Natural killer cell (primary cell): Measurements from ENCODE around the gene SIPA1. TPM values are rescaled to one million over a fixed set of nuclear protein-coding genes. Genes with fewer than 3 reads are reported as not detected.
A peak's percentile ranks its signal among the peaks of the same experiment; 100 is the strongest.

ENCODE experiments used
- ATAC-seq, 3 donors: fragments of 150-1000 bp in 2 of 3; fragments of 200-7000 bp in 1 of 3; cut with Tn5 transposase; 1 replicate in 1 of 3; 2 replicates in 2 of 3; pipeline ENCODE4 v1.10.0; 2021; ENCODE audit warnings: mild to moderate bottlenecking in 2 of 3, moderate library complexity in 2 of 3
- DNase-seq, 2 donors: peaks; one replicate each; pipeline versions ENCODE4 v3.0.0 to v3.0.0-alpha.2; 2013 to 2021; ENCODE audit warnings: mixed read lengths in 1 of 2
- H3K27ac ChIP-seq: one replicate; pipeline ENCODE4 v1.5.1; 2013; ENCODE audit warnings: mild to moderate bottlenecking, low read length
- H3K27me3 ChIP-seq: one replicate; pipeline ENCODE4 v1.6.1; 2013; ENCODE audit warnings: low read length; ENCODE audit not compliant: control insufficient read depth, insufficient read depth
- H3K36me3 ChIP-seq: one replicate; pipeline ENCODE4 v1.6.1; 2013; ENCODE audit warnings: low read length; ENCODE audit not compliant: control insufficient read depth, insufficient read depth
- H3K4me1 ChIP-seq: one replicate; pipeline ENCODE4 v1.6.1; 2013; ENCODE audit warnings: low read length; ENCODE audit not compliant: control insufficient read depth, insufficient read depth
- H3K4me3 ChIP-seq: one replicate; pipeline ENCODE4 v1.5.1; 2013; ENCODE audit warnings: low read length
- H3K9me3 ChIP-seq: one replicate; pipeline ENCODE4 v1.6.1; 2013; ENCODE audit warnings: low read length; ENCODE audit not compliant: control insufficient read depth, insufficient read depth
- H3K27ac Mint-ChIP-seq, 2 donors: one replicate each; pipeline ENCODE4 v1.8.0; 2022; ENCODE audit warnings: mild to moderate bottlenecking in 2 of 2, mixed read lengths in 2 of 2, moderate library complexity in 1 of 2
- H3K27me3 Mint-ChIP-seq, 2 donors: one replicate each; pipeline ENCODE4 v1.8.0; 2022; ENCODE audit warnings: low read depth in 2 of 2, mixed read lengths in 2 of 2
- H3K36me3 Mint-ChIP-seq: one replicate; pipeline ENCODE4 v1.8.0; 2022; ENCODE audit warnings: mixed read lengths
- H3K4me1 Mint-ChIP-seq, 2 donors: one replicate each; pipeline ENCODE4 v1.8.0; 2022; ENCODE audit warnings: mixed read lengths in 2 of 2
- H3K4me3 Mint-ChIP-seq: one replicate; pipeline ENCODE4 v1.8.0; 2022; ENCODE audit warnings: mild to moderate bottlenecking, moderate library complexity, mixed read lengths
- H3K9me3 Mint-ChIP-seq, 2 donors: one replicate each; pipeline ENCODE4 v1.8.0; 2022; ENCODE audit warnings: mixed read lengths in 2 of 2
- CTCF ChIP-seq: fragments of 200-600 bp; IDR thresholded peaks from one replicate; pipeline ENCODE4 v1.8.0; 2022; ENCODE audit warnings: antibody characterized with exemption
- WGBS: methylation state at CpG from one replicate; pipeline ENCODE4 v1.1.7; 2013; ENCODE audit warnings: missing lambda C conversion rate; ENCODE audit not compliant: insufficient coverage; 5-methylcytosine and 5-hydroxymethylcytosine counted together
- intact Hi-C: fragments of 100-400 bp; cut with micrococcal nuclease; formaldehyde crosslinking; loops from one replicate; pipeline ENCODE4 v1.14.2; 2022
- total RNA-seq, 4 donors: library from RNA; stranded (reverse); fragments of 120-200 nt in 1 of 4; gene quantifications; one replicate each; pipeline versions ENCODE4 v1.2.3 to v1.2.4, GENCODE V29; 2013 to 2022

The SIPA1 gene
- total RNA-seq, 3 donors from 2014 or later (not counting 1 experiment from before 2014, with no cell fraction given), result 520 to 776 (median 743) TPM

- no peak for TF ChIP-seq CTCF
- Histone ChIP-seq H3K36me3 (peaks cover 38% of the 10 kb centered on the region), H3K4me1 (peaks cover 46% of the 10 kb centered on the region), H3K27me3 (no peaks in the 10 kb centered on the region), H3K4me3 (no peak overlapping the region), H3K27ac (no peak overlapping the region), H3K9me3 (no peaks in the 10 kb centered on the region)
- H3K4me1 Mint-ChIP-seq, result peaks cover 27 to 50% of the 10 kb centered on the region in 2 donors
- peak overlapping the region; percentile 78 to 97 for H3K27ac Mint-ChIP-seq
- no peak for DNase-seq
- WGBS, result 87% methylated on average over 5 of the region's 5 CpGs
- no peaks in the 10 kb centered on the region for H3K9me3 Mint-ChIP-seq
- no peak for ATAC-seq
- intact Hi-C loops, result loop anchor here (5.0 kb wide), 1 partner anchor 393 kb away; the partner anchor contains the start of genes BANF1 and EIF1AD
- no peak overlapping the region for H3K4me3 Mint-ChIP-seq
- H3K36me3 Mint-ChIP-seq, result no peaks in the 10 kb centered on the region
- H3K27me3 Mint-ChIP-seq, result no peaks in the 10 kb centered on the region
Measured at GRCh38 chr11:65609665-65610064, 28.2 kb upstream of the SIPA1 start.

GRCh38 chr11:65610404-65610803 lies 27.5 kb upstream of the SIPA1 start:
- no peak for DNase-seq
- Mint-ChIP-seq H3K27ac (peak overlapping the region; percentile 78 to 97), H3K9me3 (no peaks in the 10 kb centered on the region), H3K36me3 (no peaks in the 10 kb centered on the region), H3K27me3 (no peaks in the 10 kb centered on the region), H3K4me3 (no peak overlapping the region), H3K4me1 (peaks cover 34 to 50% of the 10 kb centered on the region in 2 donors)
- H3K36me3 ChIP-seq, result peaks cover 31% of the 10 kb centered on the region
- peak overlapping the region; percentile 11 for H3K27ac ChIP-seq
- H3K4me1 ChIP-seq, result peaks cover 50% of the 10 kb centered on the region
- H3K9me3 ChIP-seq, result no peaks in the 10 kb centered on the region
- 70% methylated on average over 6 of the region's 6 CpGs for WGBS
- no peak for ATAC-seq
- H3K27me3 ChIP-seq, result no peaks in the 10 kb centered on the region
- intact Hi-C loops, result loop anchor here (5.0 kb wide), 1 partner anchor 392 kb away; the partner anchor contains the start of genes BANF1 and EIF1AD
- no peak for TF ChIP-seq CTCF
- H3K4me3 ChIP-seq, result no peak overlapping the region

GRCh38 chr11:65611028-65611757 lies 26.7 kb upstream of the SIPA1 start:
- Mint-ChIP-seq H3K9me3 (no peaks in the 10 kb centered on the region), H3K27me3 (no peaks in the 10 kb centered on the region), H3K4me3 (peak overlapping the region; percentile 13), H3K4me1 (peaks cover 35 to 51% of the 10 kb centered on the region in 2 donors), H3K27ac (peak overlapping the region; percentile 96 to 97), H3K36me3 (no peaks in the 10 kb centered on the region)
- DNase-seq (no peak), ATAC-seq (no peak)
- Histone ChIP-seq H3K36me3 (peaks cover 23% of the 10 kb centered on the region), H3K4me3 (no peak overlapping the region), H3K9me3 (no peaks in the 10 kb centered on the region), H3K27me3 (no peaks in the 10 kb centered on the region), H3K4me1 (peaks cover 51% of the 10 kb centered on the region), H3K27ac (peak overlapping the region; percentile 22)
- intact Hi-C loops, result loop anchor here (5.0 kb wide), 1 partner anchor 391 kb away; the partner anchor contains the start of genes BANF1 and EIF1AD
- 38% methylated on average over 9 of the region's 10 CpGs for WGBS
- no peak for TF ChIP-seq CTCF
